Osteocyte (in vitro differentiated cells): ENCODE data around the gene RIPOR2. TPM values are rescaled to one million over a fixed set of nuclear protein-coding genes. Genes with fewer than 3 reads are reported as not detected.

Experiments
- DNase-seq: peaks from one replicate; pipeline ENCODE4 v3.0.0; 2021; ENCODE audit warnings: mixed read lengths; ENCODE audit not compliant: unreplicated experiment; ENCODE audit errors: extremely low spot score
- H3K27ac Mint-ChIP-seq: one replicate; pipeline ENCODE4 v1.8.0; 2021; ENCODE audit warnings: mild to moderate bottlenecking, mixed read lengths; ENCODE audit not compliant: unreplicated experiment
- H3K27me3 Mint-ChIP-seq: one replicate; pipeline ENCODE4 v1.8.0; 2021; ENCODE audit warnings: mixed read lengths; ENCODE audit not compliant: unreplicated experiment
- H3K36me3 Mint-ChIP-seq: one replicate; pipeline ENCODE4 v1.8.0; 2021; ENCODE audit warnings: mixed read lengths; ENCODE audit not compliant: unreplicated experiment
- H3K4me1 Mint-ChIP-seq: one replicate; pipeline ENCODE4 v1.8.0; 2021; ENCODE audit warnings: mixed read lengths; ENCODE audit not compliant: unreplicated experiment
- H3K4me3 Mint-ChIP-seq: one replicate; pipeline ENCODE4 v1.8.0; 2021; ENCODE audit warnings: mild to moderate bottlenecking, moderate library complexity, mixed read lengths; ENCODE audit not compliant: unreplicated experiment
- H3K9me3 Mint-ChIP-seq: one replicate; pipeline ENCODE4 v1.8.0; 2021; ENCODE audit warnings: mixed read lengths; ENCODE audit not compliant: unreplicated experiment
- CTCF ChIP-seq: fragments of 200-600 bp; sonication (generic); IDR thresholded peaks from 2 replicates; pipeline ENCODE4 v1.5.0; 2021; ENCODE audit warnings: antibody characterized with exemption, mild to moderate bottlenecking, moderate library complexity
- total RNA-seq: library from RNA; stranded (reverse); gene quantifications from 2 replicates; pipeline ENCODE4 v1.2.1, GENCODE V29; 2021

The RIPOR2 gene
- total RNA-seq, 1 donor from 2014 or later, result 6.3 TPM

GRCh38 chr6:24968783-24969182 lies 33.0 kb upstream of the RIPOR2 start:
- no peak for DNase-seq
- H3K9me3 Mint-ChIP-seq, result no peaks in the 10 kb centered on the region
- no peaks in the 10 kb centered on the region for H3K36me3 Mint-ChIP-seq
- H3K27ac Mint-ChIP-seq, result no peak overlapping the region
- no peak for TF ChIP-seq CTCF
- H3K27me3 Mint-ChIP-seq, result no peaks in the 10 kb centered on the region
- H3K4me1 Mint-ChIP-seq, result peaks cover 8% of the 10 kb centered on the region
- no peak overlapping the region for H3K4me3 Mint-ChIP-seq

- no peak overlapping the region for H3K4me3 Mint-ChIP-seq
- H3K27me3 Mint-ChIP-seq, result no peaks in the 10 kb centered on the region
- H3K4me1 Mint-ChIP-seq, result no peaks in the 10 kb centered on the region
- no peak overlapping the region for H3K27ac Mint-ChIP-seq
- no peak for TF ChIP-seq CTCF
- H3K36me3 Mint-ChIP-seq, result no peaks in the 10 kb centered on the region
- H3K9me3 Mint-ChIP-seq, result no peaks in the 10 kb centered on the region
- no peak for DNase-seq
Observed at GRCh38 chr6:24967211-24967610, 31.5 kb upstream of the RIPOR2 start.

- no peaks in the 10 kb centered on the region for H3K9me3 Mint-ChIP-seq
- TF ChIP-seq CTCF, result no peak
- no peak for DNase-seq
- H3K27ac Mint-ChIP-seq, result no peak overlapping the region
- no peak overlapping the region for H3K4me3 Mint-ChIP-seq
- H3K4me1 Mint-ChIP-seq, result no peaks in the 10 kb centered on the region
- no peaks in the 10 kb centered on the region for H3K27me3 Mint-ChIP-seq
- peaks cover 1% of the 10 kb centered on the region for H3K36me3 Mint-ChIP-seq
Observed at GRCh38 chr6:24966381-24966780, 30.6 kb upstream of the RIPOR2 start.

GRCh38 chr6:24963887-24964570 lies 28.3 kb upstream of the RIPOR2 start:
- H3K36me3 Mint-ChIP-seq, result peaks cover 1% of the 10 kb centered on the region
- no peak overlapping the region for H3K27ac Mint-ChIP-seq
- TF ChIP-seq CTCF, result no peak
- H3K9me3 Mint-ChIP-seq, result no peaks in the 10 kb centered on the region
- H3K4me1 Mint-ChIP-seq, result no peaks in the 10 kb centered on the region
- no peak overlapping the region for H3K4me3 Mint-ChIP-seq
- DNase-seq, result no peak
- H3K27me3 Mint-ChIP-seq, result no peaks in the 10 kb centered on the region

- no peaks in the 10 kb centered on the region for H3K4me1 Mint-ChIP-seq
Observed at GRCh38 chr6:24963339-24963738, 27.6 kb upstream of the RIPOR2 start.

More at GRCh38 chr6:24963339-24963738, 27.6 kb upstream of the RIPOR2 start:
- Mint-ChIP-seq H3K9me3 (no peaks in the 10 kb centered on the region), H3K36me3 (peaks cover 1% of the 10 kb centered on the region), H3K27me3 (no peaks in the 10 kb centered on the region), H3K27ac (no peak overlapping the region), H3K4me3 (no peak overlapping the region)
- no peak for TF ChIP-seq CTCF
- DNase-seq, result no peak
